ENCODE results near the gene HIBCH.
"Not testable (repeated sequence)": the region's sequence is repeated elsewhere in the genome, so short reads cannot be mapped to it uniquely, and the experiment has no call there.

HIBCH gene

DNA sequence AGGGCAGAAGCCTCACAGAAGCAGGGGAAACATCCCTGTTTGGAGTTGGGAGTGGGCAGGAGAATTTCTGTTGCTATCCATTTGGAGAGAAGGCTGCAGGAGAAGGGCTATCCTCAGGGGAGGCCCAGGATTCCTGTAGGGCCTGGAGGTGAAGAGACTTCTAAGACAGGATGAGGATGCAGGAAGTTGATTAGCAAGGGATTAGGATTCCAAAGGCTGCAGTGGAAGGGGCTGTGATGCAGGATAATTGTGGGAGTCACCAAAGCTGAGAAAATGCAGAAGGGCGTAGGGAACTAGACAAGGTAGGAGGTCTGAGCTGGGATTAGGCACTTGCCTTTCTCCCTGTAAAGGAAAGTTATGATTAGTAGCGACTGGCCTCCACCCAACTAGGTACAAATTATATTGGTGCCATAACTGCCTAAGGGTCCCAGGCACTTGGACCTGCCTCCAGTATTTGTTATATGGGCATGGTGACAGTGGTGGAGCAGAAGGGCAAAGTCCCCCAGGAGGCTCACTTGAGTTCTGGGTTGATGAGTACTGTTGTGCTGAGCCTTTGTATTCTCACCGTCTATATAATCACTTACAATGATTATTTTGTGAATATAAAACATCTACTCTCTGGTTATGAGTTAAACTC is 160.7 kb downstream of the HIBCH start:
- no peak for DNase-seq (ENCODE audit: low read depth in 4 of 4, low spot score in 1 of 4)

DNA sequence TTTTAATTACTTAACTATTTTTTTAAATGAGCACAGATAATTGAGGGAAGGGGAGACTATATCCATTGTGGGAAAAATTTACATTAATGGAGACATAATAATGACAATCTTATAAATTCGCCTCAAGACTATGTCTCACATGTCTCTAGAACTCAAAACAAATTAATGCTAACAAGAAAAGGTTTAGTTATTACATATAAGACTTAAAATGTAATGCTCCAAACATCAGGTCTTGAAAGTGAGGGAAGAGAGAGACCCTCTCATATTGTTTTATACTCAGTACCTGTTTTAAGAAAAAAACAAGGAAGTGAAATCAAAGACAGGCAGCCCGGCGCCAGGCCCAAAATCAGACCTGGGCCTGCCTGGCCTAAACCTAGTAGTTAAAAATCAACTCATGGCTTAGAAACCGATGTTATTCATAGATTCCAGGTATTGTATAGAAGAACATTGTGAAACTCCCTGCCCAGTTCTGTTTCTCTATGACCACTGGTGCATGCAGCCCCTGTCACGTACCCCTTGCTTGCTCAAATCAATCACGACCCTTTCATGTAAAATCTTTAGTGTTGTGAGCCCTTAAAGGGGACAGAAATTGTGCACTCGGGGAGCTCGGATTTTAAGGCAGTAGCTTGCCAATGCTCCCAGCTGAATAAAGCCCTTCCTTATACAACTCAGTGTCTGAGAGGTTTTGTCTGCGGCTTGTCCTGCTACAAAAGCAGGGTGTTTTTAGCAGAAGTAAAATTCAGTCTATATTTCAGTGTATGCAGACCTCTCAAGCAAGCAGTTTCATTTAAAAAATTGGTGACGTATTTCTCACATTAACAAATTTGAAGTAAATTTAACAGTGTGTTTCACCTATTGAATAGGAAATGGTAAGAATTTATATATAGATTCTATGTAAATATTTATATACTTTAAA is 161.8 kb downstream of the HIBCH start:
- not testable (repeated sequence) for DNase-seq (ENCODE audit: low read depth in 4 of 4, low spot score in 1 of 4)

DNA sequence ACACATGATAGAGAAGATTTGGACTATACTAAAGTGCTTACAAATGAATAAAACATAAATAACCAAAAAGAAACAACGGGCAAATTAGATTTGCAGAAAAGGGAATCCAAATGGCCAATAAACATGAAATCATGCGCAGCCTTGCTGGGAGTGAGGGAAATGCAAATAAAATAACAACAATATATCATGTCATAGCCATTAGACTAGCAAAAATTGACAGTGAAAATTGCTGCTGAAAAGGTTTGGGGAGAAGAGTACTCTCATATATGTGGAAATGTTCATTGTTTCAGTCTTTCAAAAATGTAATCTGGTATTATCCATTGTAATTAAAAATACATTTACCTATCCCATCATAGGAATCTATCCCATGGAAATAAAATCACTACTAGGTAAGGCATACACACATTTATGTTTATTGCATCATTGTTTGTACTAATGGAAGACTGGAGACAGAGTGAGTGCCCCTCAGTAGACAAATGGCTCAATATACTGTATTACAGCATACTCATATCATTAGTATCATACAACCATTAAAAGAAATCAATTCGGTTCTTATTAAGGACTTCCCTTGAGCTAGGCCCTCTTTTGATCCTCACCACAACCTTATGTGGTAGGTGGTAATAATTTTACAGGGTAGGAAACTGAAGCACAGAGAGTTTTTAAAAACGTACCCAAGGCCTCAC is 163.0 kb downstream of the HIBCH start:
- no peak for DNase-seq (ENCODE audit: low read depth in 4 of 4, low spot score in 1 of 4)

Measured in stimulated activated CD4-positive, alpha-beta T cell treated with anti-CD3 and anti-CD28 coated beads, Interleukin-1b, Interleukin-23, amount 100 ng/mL, for 24 hours (primary cell).